IMR-90 (cell line): ENCODE measurements around the gene NEO1.

ENCODE experiments used
- CTCF ChIP-seq: conservative IDR thresholded peaks from 2 replicates; pipeline ENCODE4 v1.5.1; 2012; ENCODE audit warnings: mild to moderate bottlenecking, low read depth, low read length, improper control_type of control experiment
- POLR2A ChIP-seq: IDR thresholded peaks from 2 replicates; pipeline ENCODE4 v1.6.1; 2012; ENCODE audit warnings: mild to moderate bottlenecking, low read depth, low read length
- SMC3 ChIP-seq: fragments of 150-350 bp; IDR thresholded peaks from 2 replicates; pipeline ENCODE4 v1.6.1; 2016; ENCODE audit warnings: low read depth, mild to moderate bottlenecking, antibody characterized with exemption, low read length, moderate library complexity
- TF ChIP-seq, protein P1 (sequence below): fragments of 150-350 bp; IDR thresholded peaks from 2 replicates; pipeline ENCODE4 v1.6.1; 2017; ENCODE audit warnings: mild to moderate bottlenecking, antibody characterized with exemption, low read length, low read depth

- TF ChIP-seq, protein P1, sequence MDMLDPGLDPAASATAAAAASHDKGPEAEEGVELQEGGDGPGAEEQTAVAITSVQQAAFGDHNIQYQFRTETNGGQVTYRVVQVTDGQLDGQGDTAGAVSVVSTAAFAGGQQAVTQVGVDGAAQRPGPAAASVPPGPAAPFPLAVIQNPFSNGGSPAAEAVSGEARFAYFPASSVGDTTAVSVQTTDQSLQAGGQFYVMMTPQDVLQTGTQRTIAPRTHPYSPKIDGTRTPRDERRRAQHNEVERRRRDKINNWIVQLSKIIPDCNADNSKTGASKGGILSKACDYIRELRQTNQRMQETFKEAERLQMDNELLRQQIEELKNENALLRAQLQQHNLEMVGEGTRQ = no peak
- TF ChIP-seq CTCF = no peak
- TF ChIP-seq POLR2A = no peak
- TF ChIP-seq SMC3 = no peak
These were observed 57.5 kb downstream of the NEO1 start for GRCh38 chr15:73109765-73110164.
